Glutamatergic neuron (in vitro differentiated cells): ENCODE data around the gene CD109. TPM values are rescaled to one million over a fixed set of nuclear protein-coding genes. Genes with fewer than 3 reads are reported as not detected.

Experiments
- DNase-seq: peaks from one replicate; pipeline ENCODE4 v3.0.0; 2022
- H3K27ac Mint-ChIP-seq: one replicate; pipeline ENCODE4 v1.8.0; 2020; ENCODE audit warnings: mild to moderate bottlenecking, mixed read lengths, inconsistent platforms; ENCODE audit not compliant: unreplicated experiment
- H3K27me3 Mint-ChIP-seq: one replicate; pipeline ENCODE4 v1.8.0; 2020; ENCODE audit warnings: mild to moderate bottlenecking, moderate library complexity, mixed read lengths, inconsistent platforms; ENCODE audit not compliant: unreplicated experiment
- H3K36me3 Mint-ChIP-seq: one replicate; pipeline ENCODE4 v1.8.0; 2020; ENCODE audit warnings: mild to moderate bottlenecking, mixed read lengths, inconsistent platforms; ENCODE audit not compliant: unreplicated experiment
- H3K4me1 Mint-ChIP-seq: one replicate; pipeline ENCODE4 v1.8.0; 2020; ENCODE audit warnings: mild to moderate bottlenecking, low read depth, mixed read lengths, inconsistent platforms; ENCODE audit not compliant: unreplicated experiment
- H3K4me3 Mint-ChIP-seq: one replicate; pipeline ENCODE4 v1.8.0; 2020; ENCODE audit warnings: mild to moderate bottlenecking, mixed read lengths, inconsistent platforms; ENCODE audit not compliant: unreplicated experiment
- H3K9me3 Mint-ChIP-seq: one replicate; pipeline ENCODE4 v1.8.0; 2020; ENCODE audit warnings: mild to moderate bottlenecking, moderate library complexity, mixed read lengths, inconsistent platforms; ENCODE audit not compliant: unreplicated experiment
- total RNA-seq: library from RNA; stranded (reverse); fragmentation: NEBNext Ultra II Directional; extraction: Animal tissue kit (Norgen Biotek cat#: 25700); gene quantifications from one replicate; pipeline ENCODE4 v1.2.1, GENCODE V29; 2021; ENCODE audit not compliant: unreplicated experiment
- TF ChIP-seq, protein P1 (sequence below): fragments of 200-600 bp; sonication (generic); IDR thresholded peaks from one replicate; pipeline ENCODE4 v1.5.0; 2021; ENCODE audit not compliant: partially characterized antibody, unreplicated experiment

CD109 gene
- total RNA-seq, 1 donor from 2014 or later: 0.49 TPM

DNA sequence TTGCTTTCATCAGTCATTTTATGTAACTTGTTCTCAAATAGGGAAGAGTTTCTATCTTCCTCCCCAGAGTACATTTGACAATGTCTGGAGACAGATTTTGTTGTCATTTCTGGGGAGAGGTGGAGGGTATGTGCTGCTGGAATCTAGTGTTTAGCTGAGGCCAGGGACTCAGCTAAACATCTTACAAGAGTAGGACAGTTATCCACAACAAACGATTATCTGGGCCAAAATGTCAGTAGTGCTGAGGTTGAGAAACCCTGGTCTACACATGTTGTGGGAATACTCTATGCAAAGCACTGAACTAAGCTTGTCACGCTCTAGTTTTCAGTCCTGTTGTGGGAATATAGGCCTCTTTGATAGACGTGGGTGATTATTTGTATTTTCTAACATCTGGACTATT is 171.4 kb downstream of the CD109 start:
- no peak overlapping the region for H3K4me3 Mint-ChIP-seq
- TF ChIP-seq, protein P1, sequence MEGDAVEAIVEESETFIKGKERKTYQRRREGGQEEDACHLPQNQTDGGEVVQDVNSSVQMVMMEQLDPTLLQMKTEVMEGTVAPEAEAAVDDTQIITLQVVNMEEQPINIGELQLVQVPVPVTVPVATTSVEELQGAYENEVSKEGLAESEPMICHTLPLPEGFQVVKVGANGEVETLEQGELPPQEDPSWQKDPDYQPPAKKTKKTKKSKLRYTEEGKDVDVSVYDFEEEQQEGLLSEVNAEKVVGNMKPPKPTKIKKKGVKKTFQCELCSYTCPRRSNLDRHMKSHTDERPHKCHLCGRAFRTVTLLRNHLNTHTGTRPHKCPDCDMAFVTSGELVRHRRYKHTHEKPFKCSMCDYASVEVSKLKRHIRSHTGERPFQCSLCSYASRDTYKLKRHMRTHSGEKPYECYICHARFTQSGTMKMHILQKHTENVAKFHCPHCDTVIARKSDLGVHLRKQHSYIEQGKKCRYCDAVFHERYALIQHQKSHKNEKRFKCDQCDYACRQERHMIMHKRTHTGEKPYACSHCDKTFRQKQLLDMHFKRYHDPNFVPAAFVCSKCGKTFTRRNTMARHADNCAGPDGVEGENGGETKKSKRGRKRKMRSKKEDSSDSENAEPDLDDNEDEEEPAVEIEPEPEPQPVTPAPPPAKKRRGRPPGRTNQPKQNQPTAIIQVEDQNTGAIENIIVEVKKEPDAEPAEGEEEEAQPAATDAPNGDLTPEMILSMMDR: no peak
- H3K9me3 Mint-ChIP-seq: no peaks in the 10 kb centered on the region
- no peaks in the 10 kb centered on the region for H3K36me3 Mint-ChIP-seq
- no peak for DNase-seq
- no peaks in the 10 kb centered on the region for H3K27me3 Mint-ChIP-seq
- H3K27ac Mint-ChIP-seq: no peak overlapping the region
- H3K4me1 Mint-ChIP-seq: no peaks in the 10 kb centered on the region

DNA sequence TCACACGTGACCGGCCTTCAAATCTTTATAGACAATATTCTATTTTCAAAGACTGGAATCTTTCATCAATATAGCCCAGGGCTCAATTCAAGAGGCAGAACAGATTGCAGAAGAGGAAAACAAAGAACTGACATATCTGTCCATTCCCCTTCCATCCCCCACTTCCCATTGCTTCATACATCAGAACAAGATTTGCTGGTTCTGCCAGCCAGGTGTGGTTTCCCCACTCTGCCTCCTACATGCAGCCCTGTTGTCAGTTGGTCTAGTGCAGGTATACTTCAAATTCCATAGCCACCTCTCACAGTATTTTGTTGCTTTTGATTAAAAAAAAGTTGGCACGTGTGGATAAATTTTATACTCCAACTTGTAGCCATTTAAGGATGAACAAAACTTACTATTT is 174.9 kb downstream of the CD109 start:
- Mint-ChIP-seq H3K9me3 (no peaks in the 10 kb centered on the region), H3K27me3 (no peaks in the 10 kb centered on the region), H3K4me1 (no peaks in the 10 kb centered on the region), H3K4me3 (no peak overlapping the region), H3K27ac (no peak overlapping the region), H3K36me3 (no peaks in the 10 kb centered on the region)
- DNase-seq: no peak
- TF ChIP-seq, protein P1: no peak

DNA sequence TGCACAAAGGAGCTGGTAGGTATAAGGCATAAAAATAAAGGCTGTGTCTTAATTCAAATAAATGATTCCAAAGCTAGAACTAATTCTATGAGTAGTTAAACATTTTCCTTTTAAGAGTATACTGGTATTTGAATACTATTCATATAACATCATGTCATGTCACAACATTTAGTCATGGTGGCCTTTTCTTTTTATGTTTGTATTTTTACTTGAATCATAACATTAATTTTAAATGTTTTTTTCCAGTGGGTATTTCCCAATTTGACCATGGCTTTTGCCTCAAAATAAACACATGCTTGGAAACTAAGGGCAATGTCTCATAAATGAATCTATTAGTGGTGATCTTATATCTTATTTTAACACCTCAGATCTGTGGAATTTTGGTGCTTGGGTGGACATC is 177.1 kb downstream of the CD109 start:
- DNase-seq: no peak
- H3K4me1 Mint-ChIP-seq: no peaks in the 10 kb centered on the region
- no peaks in the 10 kb centered on the region for H3K9me3 Mint-ChIP-seq
- no peaks in the 10 kb centered on the region for H3K36me3 Mint-ChIP-seq
- TF ChIP-seq, protein P1: no peak
- H3K27me3 Mint-ChIP-seq: no peaks in the 10 kb centered on the region
- no peak overlapping the region for H3K27ac Mint-ChIP-seq
- no peak overlapping the region for H3K4me3 Mint-ChIP-seq

Other genes with a start within 250 kb of the CD109 start
- 0.37 TPM for gene CGAS, start 243.9 kb upstream of the CD109 start, total RNA-seq
- gene MTO1, start 234.5 kb upstream of the CD109 start, total RNA-seq: 26.6 TPM
- 6,372 TPM for gene EEF1A1, start 175.2 kb upstream of the CD109 start, total RNA-seq
- gene SLC17A5, start 42.2 kb upstream of the CD109 start, total RNA-seq: 14.3 TPM